ENCODE measurements around the gene CAPN1.
"Not testable (repeated sequence)": the region's sequence is repeated elsewhere in the genome, so short reads cannot be mapped to it uniquely, and the experiment has no call there.

Gene CAPN1

GRCh38 chr11:65241134-65241533, 59.4 kb downstream of the CAPN1 start:
- Histone ChIP-seq H3K9ac (ENCODE audit: low read length) (no peak overlapping the region), H3K36me3 (ENCODE audit: control insufficient read depth, insufficient read depth, low read length) (no peaks in the 10 kb centered on the region), H3K4me1 (ENCODE audit: control insufficient read depth, insufficient read depth, low read length) (no peaks in the 10 kb centered on the region), H3K4me3 (ENCODE audit: low read length) (no peak overlapping the region), H3K9me3 (ENCODE audit: control insufficient read depth, low read length) (no peaks in the 10 kb centered on the region), H3K27me3 (ENCODE audit: control insufficient read depth, insufficient read depth, low read length) (no peaks in the 10 kb centered on the region)

- no peak overlapping the region for H3K9ac ChIP-seq (ENCODE audit: low read length)
- H3K27me3 ChIP-seq (ENCODE audit: control insufficient read depth, insufficient read depth, low read length): no peaks in the 10 kb centered on the region
- no peaks in the 10 kb centered on the region for H3K9me3 ChIP-seq (ENCODE audit: control insufficient read depth, low read length)
- H3K4me3 ChIP-seq (ENCODE audit: low read length): no peak overlapping the region
- H3K4me1 ChIP-seq (ENCODE audit: control insufficient read depth, insufficient read depth, low read length): no peaks in the 10 kb centered on the region
- no peaks in the 10 kb centered on the region for H3K36me3 ChIP-seq (ENCODE audit: control insufficient read depth, insufficient read depth, low read length)
Observed at GRCh38 chr11:65241692-65242091, 60.0 kb downstream of the CAPN1 start.

DNA sequence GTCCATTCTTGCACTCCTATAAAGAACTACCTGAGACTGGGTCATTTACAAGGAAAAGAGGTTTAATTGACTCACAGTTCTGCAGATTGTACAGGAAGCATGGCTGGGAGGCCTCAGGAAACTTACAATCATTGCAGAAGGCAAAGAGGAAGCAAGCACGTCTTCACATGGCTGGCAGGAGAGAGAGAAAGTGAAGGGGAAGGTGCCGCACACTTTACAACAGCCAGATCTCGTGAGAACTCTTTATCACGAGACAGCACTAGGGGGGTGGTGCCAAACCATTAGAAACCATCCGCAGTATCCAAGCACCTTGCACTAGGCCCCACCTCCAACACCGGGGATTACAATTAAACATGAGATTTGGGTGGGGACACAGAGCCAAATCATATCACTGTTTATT, 60.7 kb downstream of the CAPN1 start:
- Histone ChIP-seq H3K9me3 (ENCODE audit: control insufficient read depth, low read length) (no peaks in the 10 kb centered on the region), H3K36me3 (ENCODE audit: control insufficient read depth, insufficient read depth, low read length) (no peaks in the 10 kb centered on the region), H3K9ac (ENCODE audit: low read length) (no peak overlapping the region), H3K27me3 (ENCODE audit: control insufficient read depth, insufficient read depth, low read length) (no peaks in the 10 kb centered on the region), H3K4me3 (ENCODE audit: low read length) (no peak overlapping the region), H3K4me1 (ENCODE audit: control insufficient read depth, insufficient read depth, low read length) (no peaks in the 10 kb centered on the region)

DNA sequence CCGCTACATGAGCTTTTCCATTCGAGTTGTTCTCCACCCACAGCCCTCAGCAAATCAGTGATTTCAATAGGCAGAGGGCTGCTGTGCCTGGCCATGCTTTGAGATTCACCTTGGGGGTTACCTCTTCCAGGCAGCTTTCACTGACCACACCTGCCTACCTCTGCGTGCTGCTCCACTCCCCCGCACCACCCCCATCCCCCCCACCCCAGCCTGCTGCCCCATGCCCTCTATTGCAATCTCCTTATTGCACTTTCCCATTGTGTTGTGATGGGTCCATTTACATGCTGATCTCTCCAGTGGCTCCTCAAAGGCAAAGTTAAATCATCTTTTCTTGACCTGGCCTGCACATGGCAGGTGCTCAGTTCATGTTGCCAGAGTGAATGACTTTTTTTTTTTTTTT, 62.1 kb downstream of the CAPN1 start:
- no peaks in the 10 kb centered on the region for H3K4me1 ChIP-seq (ENCODE audit: control insufficient read depth, insufficient read depth, low read length)
- no peaks in the 10 kb centered on the region for H3K36me3 ChIP-seq (ENCODE audit: control insufficient read depth, insufficient read depth, low read length)
- H3K9ac ChIP-seq (ENCODE audit: low read length): no peak overlapping the region
- H3K4me3 ChIP-seq (ENCODE audit: low read length): no peak overlapping the region
- H3K27me3 ChIP-seq (ENCODE audit: control insufficient read depth, insufficient read depth, low read length): no peaks in the 10 kb centered on the region
- H3K9me3 ChIP-seq (ENCODE audit: control insufficient read depth, low read length): no peaks in the 10 kb centered on the region

DNA sequence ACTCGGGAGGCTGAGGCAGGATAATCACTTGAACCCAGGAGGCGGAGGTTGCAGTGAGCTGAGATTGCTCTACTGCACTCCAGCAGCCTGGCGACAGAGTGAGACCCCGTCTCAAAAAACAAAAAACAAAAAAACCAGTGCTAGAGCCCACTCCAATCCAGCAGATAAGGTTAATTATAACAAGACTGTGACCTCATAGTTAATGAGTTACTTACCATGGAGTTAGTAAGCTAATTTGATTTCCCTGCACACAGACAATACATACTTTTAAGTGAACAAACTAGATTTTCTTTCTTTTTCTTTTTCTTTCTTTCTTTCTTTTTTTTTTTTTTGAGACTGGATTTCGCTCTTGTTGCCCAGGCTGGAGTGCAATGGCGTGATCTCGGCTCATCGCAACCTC, 63.3 kb downstream of the CAPN1 start:
- not testable (repeated sequence) for H3K9me3 ChIP-seq (ENCODE audit: control insufficient read depth, low read length); H3K9ac ChIP-seq (ENCODE audit: low read length); H3K4me3 ChIP-seq (ENCODE audit: low read length); H3K4me1 ChIP-seq (ENCODE audit: control insufficient read depth, insufficient read depth, low read length); H3K36me3 ChIP-seq (ENCODE audit: control insufficient read depth, insufficient read depth, low read length); H3K27me3 ChIP-seq (ENCODE audit: control insufficient read depth, insufficient read depth, low read length)

- Histone ChIP-seq H3K36me3 (ENCODE audit: control insufficient read depth, insufficient read depth, low read length) (no peaks in the 10 kb centered on the region), H3K27me3 (ENCODE audit: control insufficient read depth, insufficient read depth, low read length) (no peaks in the 10 kb centered on the region), H3K9ac (ENCODE audit: low read length) (no peak overlapping the region), H3K4me3 (ENCODE audit: low read length) (no peak overlapping the region), H3K9me3 (ENCODE audit: control insufficient read depth, low read length) (no peaks in the 10 kb centered on the region), H3K4me1 (ENCODE audit: control insufficient read depth, insufficient read depth, low read length) (no peaks in the 10 kb centered on the region)
Observed at GRCh38 chr11:65246506-65246905, 64.8 kb downstream of the CAPN1 start.

DNA sequence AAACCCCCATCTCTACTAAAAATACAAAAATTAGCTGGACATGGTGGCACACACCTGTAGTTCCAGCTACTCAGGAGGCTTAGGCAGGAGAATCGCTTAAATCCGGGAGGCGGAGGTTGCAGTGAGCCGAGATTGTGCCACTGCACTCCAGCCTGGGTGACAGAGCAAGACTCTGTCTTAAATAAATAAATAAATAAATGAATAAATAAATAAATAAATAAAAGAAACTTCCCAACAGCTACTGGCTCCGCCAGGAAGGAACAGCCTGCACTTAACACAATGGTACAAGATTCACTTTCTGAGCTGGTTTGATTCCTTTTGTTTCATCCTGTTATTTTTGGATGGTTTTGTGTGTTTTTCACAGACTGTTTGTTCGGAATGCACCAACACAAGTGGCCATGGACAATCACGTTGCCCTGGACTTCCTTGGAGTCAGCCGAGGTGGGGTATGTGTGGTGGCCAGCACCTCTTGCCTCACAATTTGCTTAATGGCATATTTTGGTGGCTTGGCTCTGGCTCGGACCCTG, 66.5 kb downstream of the CAPN1 start:
- not testable (repeated sequence) for H3K9me3 ChIP-seq (ENCODE audit: control insufficient read depth, low read length); H3K4me3 ChIP-seq (ENCODE audit: low read length); H3K4me1 ChIP-seq (ENCODE audit: control insufficient read depth, insufficient read depth, low read length)

DNA sequence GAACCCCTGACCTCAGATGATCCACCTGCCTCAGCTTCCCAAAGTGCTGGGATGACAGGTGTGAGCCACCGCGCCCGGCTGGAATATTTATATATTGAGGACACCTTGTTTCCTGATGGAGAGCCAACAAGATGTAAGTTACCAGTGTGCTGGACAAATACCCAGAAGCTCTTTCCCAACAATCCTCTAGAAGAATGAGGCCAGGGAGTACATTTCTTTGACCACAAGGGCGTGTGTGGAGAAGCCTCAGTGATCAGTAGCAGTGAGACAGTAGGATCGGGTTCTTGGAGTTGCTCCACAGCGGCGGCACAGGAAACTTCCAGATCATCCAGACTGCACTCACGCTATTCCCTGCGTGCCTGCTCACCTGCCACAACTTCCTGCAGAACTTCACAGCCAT, 69.7 kb downstream of the CAPN1 start:
- no peaks in the 10 kb centered on the region for H3K4me1 ChIP-seq (ENCODE audit: control insufficient read depth, insufficient read depth, low read length)
- H3K9ac ChIP-seq (ENCODE audit: low read length): no peak overlapping the region
- no peaks in the 10 kb centered on the region for H3K36me3 ChIP-seq (ENCODE audit: control insufficient read depth, insufficient read depth, low read length)
- H3K9me3 ChIP-seq (ENCODE audit: control insufficient read depth, low read length): no peaks in the 10 kb centered on the region
- H3K27me3 ChIP-seq (ENCODE audit: control insufficient read depth, insufficient read depth, low read length): no peaks in the 10 kb centered on the region
- H3K4me3 ChIP-seq (ENCODE audit: low read length): no peak overlapping the region

More for the DNA sequence above, 66.5 kb downstream of the CAPN1 start:
- H3K27me3 ChIP-seq (ENCODE audit: control insufficient read depth, insufficient read depth, low read length); H3K9ac ChIP-seq (ENCODE audit: low read length); H3K36me3 ChIP-seq (ENCODE audit: control insufficient read depth, insufficient read depth, low read length): not testable (repeated sequence)

DNA sequence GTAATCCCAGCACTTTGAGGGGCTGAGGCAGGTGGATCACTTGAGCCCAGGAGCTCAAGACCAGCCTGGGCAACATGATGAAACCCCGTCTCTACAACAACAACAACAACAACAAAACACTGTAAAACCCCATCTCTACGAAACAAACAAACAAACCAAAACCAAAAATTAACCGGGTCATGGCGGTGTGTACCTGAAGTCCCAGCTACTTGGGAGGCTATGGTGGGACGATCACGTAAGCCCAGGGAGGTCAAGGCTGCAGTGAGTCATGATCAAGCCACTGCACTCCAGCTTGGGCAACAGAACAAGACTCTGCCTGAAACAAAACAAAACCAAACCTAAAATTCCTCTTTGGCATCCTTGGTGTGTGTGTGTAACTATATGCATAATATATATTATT, 73.0 kb downstream of the CAPN1 start:
- no peaks in the 10 kb centered on the region for H3K27me3 ChIP-seq (ENCODE audit: control insufficient read depth, insufficient read depth, low read length)
- no peaks in the 10 kb centered on the region for H3K9me3 ChIP-seq (ENCODE audit: control insufficient read depth, low read length)
- H3K4me1 ChIP-seq (ENCODE audit: control insufficient read depth, insufficient read depth, low read length): no peaks in the 10 kb centered on the region
- H3K9ac ChIP-seq (ENCODE audit: low read length): no peak overlapping the region
- H3K4me3 ChIP-seq (ENCODE audit: low read length): no peak overlapping the region
- no peaks in the 10 kb centered on the region for H3K36me3 ChIP-seq (ENCODE audit: control insufficient read depth, insufficient read depth, low read length)

- H3K27me3 ChIP-seq (ENCODE audit: control insufficient read depth, insufficient read depth, low read length): no peaks in the 10 kb centered on the region
- no peaks in the 10 kb centered on the region for H3K36me3 ChIP-seq (ENCODE audit: control insufficient read depth, insufficient read depth, low read length)
- peaks cover 8% of the 10 kb centered on the region for H3K4me1 ChIP-seq (ENCODE audit: control insufficient read depth, insufficient read depth, low read length)
- H3K4me3 ChIP-seq (ENCODE audit: low read length): no peak overlapping the region
- no peaks in the 10 kb centered on the region for H3K9me3 ChIP-seq (ENCODE audit: control insufficient read depth, low read length)
- H3K9ac ChIP-seq (ENCODE audit: low read length): no peak overlapping the region
Observed at GRCh38 chr11:65258988-65259387, 77.3 kb downstream of the CAPN1 start.

GRCh38 chr11:65260302-65260701, 78.6 kb downstream of the CAPN1 start:
- Histone ChIP-seq H3K36me3 (ENCODE audit: control insufficient read depth, insufficient read depth, low read length) (no peaks in the 10 kb centered on the region), H3K9ac (ENCODE audit: low read length) (no peak overlapping the region), H3K4me1 (ENCODE audit: control insufficient read depth, insufficient read depth, low read length) (peaks cover 8% of the 10 kb centered on the region), H3K4me3 (ENCODE audit: low read length) (no peak overlapping the region), H3K9me3 (ENCODE audit: control insufficient read depth, low read length) (no peaks in the 10 kb centered on the region), H3K27me3 (ENCODE audit: control insufficient read depth, insufficient read depth, low read length) (no peaks in the 10 kb centered on the region)

- H3K9me3 ChIP-seq (ENCODE audit: control insufficient read depth, low read length): no peaks in the 10 kb centered on the region
- no peaks in the 10 kb centered on the region for H3K27me3 ChIP-seq (ENCODE audit: control insufficient read depth, insufficient read depth, low read length)
- no peaks in the 10 kb centered on the region for H3K36me3 ChIP-seq (ENCODE audit: control insufficient read depth, insufficient read depth, low read length)
- H3K4me3 ChIP-seq (ENCODE audit: low read length): peak overlapping the region; percentile 71
- peak overlapping the region; percentile 89 for H3K9ac ChIP-seq (ENCODE audit: low read length)
- H3K4me1 ChIP-seq (ENCODE audit: control insufficient read depth, insufficient read depth, low read length): peaks cover 8% of the 10 kb centered on the region
Observed at GRCh38 chr11:65260756-65261590, 79.2 kb downstream of the CAPN1 start.

Data from mucosa of stomach (tissue), 1 donor.